Panc1 (cell line): ENCODE results near the gene AARS2. TPM values are rescaled to one million over a fixed set of nuclear protein-coding genes. Genes with fewer than 3 reads are reported as not detected.

ENCODE experiments used
- ATAC-seq: fragments of 200-7000 bp; cut with Tn5 transposase; 2 replicates; pipeline ENCODE4 v1.9.1; 2020; ENCODE audit warnings: mild to moderate bottlenecking, moderate library complexity
- BruUV-seq: library from RNA; stranded (reverse); fragments of 400-500 nt; replicated peaks from 2 replicates; lab custom pipeline; 2021; lab: Mats Ljungman, UMichigan
- CTCF ChIA-PET: fragments of 300-600 bp; sonication (Branson Sonifier 250); formaldehyde crosslinking; loops from one replicate; lab custom pipeline; 2022; ENCODE audit warnings: antibody characterized with exemption; lab: Charles Lee
- POLR2A ChIA-PET: fragments of 300-600 bp; sonication (Branson Sonifier 250); formaldehyde crosslinking; loops from one replicate; lab custom pipeline; 2022; ENCODE audit warnings: antibody characterized with exemption; lab: Charles Lee
- DNase-seq: peaks from one replicate; pipeline ENCODE4 v3.0.0-alpha.2; 2010; ENCODE audit warnings: low read depth, low spot score
- H3K27ac ChIP-seq: 2 replicates; pipeline ENCODE4 v1.5.1; 2011; ENCODE audit warnings: mild to moderate bottlenecking, low read length, inconsistent platforms
- H3K27me3 ChIP-seq: fragments of 200-500 bp; sonication (Bioruptor generic); 2 replicates; pipeline ENCODE4 v1.6.0; 2014; ENCODE audit warnings: low read length, inconsistent platforms; ENCODE audit not compliant: control insufficient read depth, insufficient read depth
- H3K36me3 ChIP-seq: fragments of 200-500 bp; sonication (Bioruptor generic); 2 replicates; pipeline ENCODE4 v1.5.1; 2014; ENCODE audit warnings: inconsistent platforms, mild to moderate bottlenecking, low read length, moderate library complexity; ENCODE audit not compliant: control insufficient read depth, insufficient read depth
- H3K4me1 ChIP-seq: 2 replicates; pipeline ENCODE4 v1.5.1; 2011; ENCODE audit warnings: inconsistent platforms, mild to moderate bottlenecking, low read length, moderate library complexity; ENCODE audit not compliant: control insufficient read depth, insufficient read depth
- H3K4me3 ChIP-seq, 2 experiments: 2 replicates each; pipeline ENCODE4 v1.5.1; 2011 to 2012; ENCODE audit warnings: low read depth in 2 of 2, low read length in 2 of 2, mild to moderate bottlenecking in 2 of 2, inconsistent platforms in 1 of 2, moderate library complexity in 1 of 2
- H3K9me3 ChIP-seq: fragments of 200-500 bp; sonication (Bioruptor generic); 2 replicates; pipeline ENCODE4 v1.5.1; 2014; ENCODE audit warnings: low read depth, mild to moderate bottlenecking, inconsistent platforms, low read length, moderate library complexity; ENCODE audit not compliant: control insufficient read depth, insufficient read depth
- CTCF ChIP-seq: fragments of 450-650 bp; IDR thresholded peaks from 2 replicates; pipeline ENCODE4 v1.5.1; 2017; ENCODE audit warnings: mild to moderate bottlenecking
- POLR2AphosphoS5 ChIP-seq: IDR thresholded peaks from 2 replicates; pipeline ENCODE4 v1.6.1; 2012; ENCODE audit warnings: mild to moderate bottlenecking, low read depth, low read length, moderate library complexity
- SIN3A ChIP-seq: IDR thresholded peaks from 2 replicates; pipeline ENCODE4 v1.6.1; 2012; ENCODE audit warnings: low read depth, mild to moderate bottlenecking, low read length, moderate library complexity, borderline replicate concordance; ENCODE audit not compliant: insufficient read depth
- TCF7L2 ChIP-seq: IDR thresholded peaks from 2 replicates; pipeline ENCODE4 v1.6.1; 2011; ENCODE audit warnings: mild to moderate bottlenecking, low read depth, low read length, inconsistent platforms
- in situ Hi-C: cut with HindIII; loops from 2 replicates; pipeline ENCODE4 v1.10.0; 2016; ENCODE audit warnings: low sequenced_read_pairs, low pct_unique_long_range_greater_than_20kb
- intact Hi-C: fragments of 100-400 bp; cut with micrococcal nuclease; formaldehyde crosslinking; loops from one replicate; pipeline ENCODE4 v1.10.0; 2022; ENCODE audit not compliant: unreplicated experiment
- total RNA-seq: library from RNA; stranded (reverse); gene quantifications from one replicate; pipeline ENCODE4 v1.2.1, GENCODE V29; 2021; ENCODE audit not compliant: unreplicated experiment
- TF ChIP-seq, protein P1 (sequence below), 2 experiments: IDR thresholded peaks; 2 replicates each; pipeline ENCODE4 v1.6.1; 2011 to 2012; ENCODE audit warnings: low read depth in 2 of 2, control low read depth in 1 of 2, low read length in 1 of 2, mild to moderate bottlenecking in 1 of 2, moderate library complexity in 1 of 2; ENCODE audit not compliant: insufficient read depth in 1 of 2

AARS2 gene
- total RNA-seq, 1 experiment from 2014 or later = 13.1 TPM

- Histone ChIP-seq H3K36me3 (peaks cover 36% of the 10 kb centered on the region), H3K9me3 (no peaks in the 10 kb centered on the region), H3K4me1 (peaks cover 55% of the 10 kb centered on the region), H3K4me3 (peak overlapping the region in 1 of 2 experiments; percentile 95; a peak in 3 of 4 replicates), H3K27ac (peak overlapping the region; percentile 83), H3K27me3 (no peaks in the 10 kb centered on the region)
- DNase-seq (no peak), ATAC-seq (peak; percentile 24)
- BruUV-seq = no TSS peak
- TF ChIP-seq, protein P1, sequence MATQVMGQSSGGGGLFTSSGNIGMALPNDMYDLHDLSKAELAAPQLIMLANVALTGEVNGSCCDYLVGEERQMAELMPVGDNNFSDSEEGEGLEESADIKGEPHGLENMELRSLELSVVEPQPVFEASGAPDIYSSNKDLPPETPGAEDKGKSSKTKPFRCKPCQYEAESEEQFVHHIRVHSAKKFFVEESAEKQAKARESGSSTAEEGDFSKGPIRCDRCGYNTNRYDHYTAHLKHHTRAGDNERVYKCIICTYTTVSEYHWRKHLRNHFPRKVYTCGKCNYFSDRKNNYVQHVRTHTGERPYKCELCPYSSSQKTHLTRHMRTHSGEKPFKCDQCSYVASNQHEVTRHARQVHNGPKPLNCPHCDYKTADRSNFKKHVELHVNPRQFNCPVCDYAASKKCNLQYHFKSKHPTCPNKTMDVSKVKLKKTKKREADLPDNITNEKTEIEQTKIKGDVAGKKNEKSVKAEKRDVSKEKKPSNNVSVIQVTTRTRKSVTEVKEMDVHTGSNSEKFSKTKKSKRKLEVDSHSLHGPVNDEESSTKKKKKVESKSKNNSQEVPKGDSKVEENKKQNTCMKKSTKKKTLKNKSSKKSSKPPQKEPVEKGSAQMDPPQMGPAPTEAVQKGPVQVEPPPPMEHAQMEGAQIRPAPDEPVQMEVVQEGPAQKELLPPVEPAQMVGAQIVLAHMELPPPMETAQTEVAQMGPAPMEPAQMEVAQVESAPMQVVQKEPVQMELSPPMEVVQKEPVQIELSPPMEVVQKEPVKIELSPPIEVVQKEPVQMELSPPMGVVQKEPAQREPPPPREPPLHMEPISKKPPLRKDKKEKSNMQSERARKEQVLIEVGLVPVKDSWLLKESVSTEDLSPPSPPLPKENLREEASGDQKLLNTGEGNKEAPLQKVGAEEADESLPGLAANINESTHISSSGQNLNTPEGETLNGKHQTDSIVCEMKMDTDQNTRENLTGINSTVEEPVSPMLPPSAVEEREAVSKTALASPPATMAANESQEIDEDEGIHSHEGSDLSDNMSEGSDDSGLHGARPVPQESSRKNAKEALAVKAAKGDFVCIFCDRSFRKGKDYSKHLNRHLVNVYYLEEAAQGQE (IDR thresholded peaks at IDR 0.05; ENCODE audit: insufficient read depth in 1 of 2, low read depth in 2 of 2, low read length in 1 of 2) = no peak
- TF ChIP-seq POLR2AphosphoS5 = peak; percentile 69
- TF ChIP-seq TCF7L2 = no peak
- peak; percentile 79; the same call in 1 of the 2 replicates for TF ChIP-seq SIN3A
- TF ChIP-seq CTCF = no peak
- ChIA-PET POLR2A (interaction anchor here (0.6 kb wide), 2 partner anchors 87 to 128 kb away, joined by 3 read pairs; partner anchors contain the start of gene TMEM63B), CTCF (interaction anchor here (0.9 kb wide), 1 partner anchor 34 kb away, joined by 3 read pairs; no protein-coding TSS in a partner anchor)
- in situ Hi-C loops (no loop called here), intact Hi-C loops (loop anchor here (10.0 kb wide), 1 partner anchor 160 kb away; no protein-coding TSS in a partner anchor)
Observed at GRCh38 chr6:44255105-44255808, 57.9 kb downstream of the AARS2 start.

DNA sequence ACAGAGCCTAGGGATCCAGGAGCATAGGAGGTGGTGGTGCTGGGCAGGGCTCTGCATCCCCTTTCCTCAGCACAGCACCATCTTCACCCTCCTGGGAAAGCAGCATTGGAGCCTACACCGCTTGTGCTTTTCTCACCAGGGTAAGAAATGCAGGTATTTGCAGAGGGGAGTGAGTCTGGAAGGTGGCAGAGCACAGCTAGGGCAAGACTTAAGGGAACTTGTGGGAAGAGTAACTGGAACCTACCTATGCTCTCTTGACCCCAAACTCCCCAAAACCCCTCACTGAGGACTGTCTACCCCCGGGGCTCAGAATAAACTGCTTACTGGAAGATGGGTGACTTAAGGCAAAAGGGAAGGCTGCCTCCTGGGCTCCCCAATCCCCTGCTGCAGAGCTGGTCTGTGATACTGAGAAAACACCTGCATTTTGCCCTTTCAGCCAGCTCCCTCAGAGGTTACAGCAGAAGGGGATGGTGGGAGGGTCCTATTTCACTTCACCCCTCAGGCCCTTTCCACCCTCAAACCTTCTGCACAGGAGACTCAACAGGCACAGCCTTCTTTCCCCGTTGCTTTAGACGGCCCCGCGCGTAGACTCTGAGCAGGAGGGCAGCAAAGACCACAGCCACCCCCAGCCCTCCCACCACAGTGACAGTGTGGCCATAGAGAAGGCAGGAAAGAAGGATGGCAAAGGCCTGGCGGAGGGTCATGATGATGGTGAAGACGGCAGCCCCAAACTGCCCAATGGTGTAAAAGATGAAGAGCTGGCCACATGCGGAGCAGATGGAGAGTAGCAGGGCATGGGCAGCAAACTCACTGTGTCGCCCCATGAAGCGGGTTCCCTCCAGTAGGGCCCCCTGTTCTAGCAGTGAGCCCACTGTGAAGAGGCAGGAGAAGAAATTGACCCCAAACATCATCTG is 58.7 kb downstream of the AARS2 start:
- Histone ChIP-seq H3K27ac (peak overlapping the region; percentile 83; the same call in 1 of the 2 replicates), H3K9me3 (no peaks in the 10 kb centered on the region), H3K4me1 (peaks cover 63% of the 10 kb centered on the region), H3K36me3 (peaks cover 44% of the 10 kb centered on the region), H3K27me3 (no peaks in the 10 kb centered on the region), H3K4me3 (peak overlapping the region in 1 of 2 experiments; percentile 95; a peak in 1 of 4 replicates)
- intact Hi-C loops = loop anchor here (1.0 to 10.0 kb wide), 2 partner anchors 82 to 160 kb away; no protein-coding TSS in a partner anchor
- CTCF ChIA-PET = interaction anchor here (0.5 to 1.1 kb wide), 3 partner anchors 14 to 158 kb away, joined by 3 to 9 read pairs (median 6); no protein-coding TSS in a partner anchor
- in situ Hi-C loops = no loop called here
- peak; percentile 19 for ATAC-seq
- DNase-seq = no peak
- TSS peak; percentile 73 for BruUV-seq
- TF ChIP-seq, protein P1 (IDR thresholded peaks at IDR 0.05; ENCODE audit: insufficient read depth in 1 of 2, low read depth in 2 of 2, low read length in 1 of 2) = no peak
- TF ChIP-seq POLR2AphosphoS5 = peak; percentile 34
- POLR2A ChIA-PET = interaction anchor here (0.6 to 1.0 kb wide), 2 partner anchors 82 to 127 kb away, joined by 3 read pairs; partner anchors contain the start of gene TMEM63B
